ENCODE data around the gene C1S. TPM values are rescaled to one million over a fixed set of nuclear protein-coding genes. Genes with fewer than 3 reads are reported as not detected.
"Not testable (repeated sequence)": the region's sequence is repeated elsewhere in the genome, so short reads cannot be mapped to it uniquely, and the experiment has no call there.

The C1S gene
- total and polyA plus RNA-seq, 4 donors, result 141 to 1,087 (median 589) TPM

- H3K27me3 ChIP-seq (ENCODE audit: control insufficient read depth in 1 of 2, insufficient read depth in 2 of 2, low read length in 1 of 2); ATAC-seq (ENCODE audit: low FRiP score); H3K36me3 ChIP-seq (ENCODE audit: control insufficient read depth in 1 of 2, insufficient read depth in 2 of 2, low read length in 1 of 2); H3K9me3 ChIP-seq (ENCODE audit: control insufficient read depth, low read length); H3K27ac ChIP-seq (ENCODE audit: low read depth in 1 of 2, low read length in 2 of 2); H3K4me3 ChIP-seq (ENCODE audit: low read length in 2 of 2); intact Hi-C loops (cut with DNase I); DNase-seq; H3K4me1 ChIP-seq (ENCODE audit: control insufficient read depth in 1 of 2, insufficient read depth in 2 of 2, low read length in 2 of 2): not testable (repeated sequence)
- 97 to 99% methylated on average over 5 of the region's 5 CpGs for WGBS, 2 donors
These were observed 46.7 kb downstream of the C1S start for GRCh38 chr12:7107181-7107580.

GRCh38 chr12:7107636-7108002 lies 47.1 kb downstream of the C1S start:
- Histone ChIP-seq H3K4me1 (ENCODE audit: control insufficient read depth in 1 of 2, insufficient read depth in 2 of 2, low read length in 2 of 2) (no peaks in the 10 kb centered on the region), H3K36me3 (ENCODE audit: control insufficient read depth in 1 of 2, insufficient read depth in 2 of 2, low read length in 1 of 2) (no peaks in the 10 kb centered on the region), H3K9me3 (ENCODE audit: control insufficient read depth, low read length) (no peaks in the 10 kb centered on the region), H3K27ac (ENCODE audit: low read depth in 1 of 2, low read length in 2 of 2) (peak overlapping the region in 1 of 2 donors; percentile 80), H3K27me3 (ENCODE audit: control insufficient read depth in 1 of 2, insufficient read depth in 2 of 2, low read length in 1 of 2) (no peaks in the 10 kb centered on the region), H3K4me3 (ENCODE audit: low read length in 2 of 2) (peak overlapping the region in 1 of 2 donors; percentile 84)
- ATAC-seq (ENCODE audit: low FRiP score) (no peak), DNase-seq (no peak)
- intact Hi-C loops (cut with DNase I), result loop anchor here in 1 of 2 donors (1.0 to 2.0 kb wide), 3 partner anchors 15 to 163 kb away; partner anchors contain the start of genes C12orf57, C1R and C1S
- WGBS, 2 donors, result 25 to 38% methylated on average over 3 of the region's 3 CpGs

- Histone ChIP-seq H3K27me3 (ENCODE audit: control insufficient read depth in 1 of 2, insufficient read depth in 2 of 2, low read length in 1 of 2) (no peaks in the 10 kb centered on the region), H3K36me3 (ENCODE audit: control insufficient read depth in 1 of 2, insufficient read depth in 2 of 2, low read length in 1 of 2) (no peaks in the 10 kb centered on the region), H3K4me1 (ENCODE audit: control insufficient read depth in 1 of 2, insufficient read depth in 2 of 2, low read length in 2 of 2) (no peaks in the 10 kb centered on the region), H3K4me3 (ENCODE audit: low read length in 2 of 2) (peak overlapping the region; percentile 19 to 84), H3K9me3 (ENCODE audit: control insufficient read depth, low read length) (no peaks in the 10 kb centered on the region), H3K27ac (ENCODE audit: low read depth in 1 of 2, low read length in 2 of 2) (peak overlapping the region; percentile 74 to 80)
- intact Hi-C loops (cut with DNase I), result loop anchor here in 1 of 2 donors (1.0 to 2.0 kb wide), 3 partner anchors 16 to 163 kb away; partner anchors contain the start of genes C12orf57, C1R and C1S
- DNase-seq (peak; percentile 86 to 90), ATAC-seq (ENCODE audit: low FRiP score) (peak; percentile 89)
- WGBS, 2 donors, result 2% methylated on average over 29 to 30 of the region's 30 CpGs
These were observed 47.7 kb downstream of the C1S start for GRCh38 chr12:7108003-7108795.

GRCh38 chr12:7108796-7109571 lies 48.5 kb downstream of the C1S start, which contains the start of gene C1RL:
TSS of gene C1RL (minus strand) at chr12:7109214. CDS start at chr12:7109180, 34 bp downstream.
- Histone ChIP-seq H3K36me3 (ENCODE audit: control insufficient read depth in 1 of 2, insufficient read depth in 2 of 2, low read length in 1 of 2) (no peaks in the 10 kb centered on the region), H3K4me1 (ENCODE audit: control insufficient read depth in 1 of 2, insufficient read depth in 2 of 2, low read length in 2 of 2) (no peaks in the 10 kb centered on the region), H3K4me3 (ENCODE audit: low read length in 2 of 2) (peak within 1 kb of the TSS; percentile 19 to 84), H3K27ac (ENCODE audit: low read depth in 1 of 2, low read length in 2 of 2) (peak within 1 kb of the TSS; percentile 74 to 92), H3K27me3 (ENCODE audit: control insufficient read depth in 1 of 2, insufficient read depth in 2 of 2, low read length in 1 of 2) (no peaks in the 10 kb centered on the region), H3K9me3 (ENCODE audit: control insufficient read depth, low read length) (no peaks in the 10 kb centered on the region)
- DNase-seq (peak; percentile 93 to 97), ATAC-seq (ENCODE audit: low FRiP score) (peak; percentile 90)
- 16 to 18% methylated on average over 20 to 23 of the region's 23 CpGs for WGBS, 2 donors
- intact Hi-C loops (cut with DNase I), result loop anchor here (1.0 to 2.0 kb wide), 4 partner anchors 17 to 164 kb away; partner anchors contain the start of genes C1S (in 2 of the 2), C12orf57 (in 1 of the 2) and C1R (in 1 of the 2)

- WGBS, 2 donors, result 62% methylated on average over 5 of the region's 5 CpGs
- intact Hi-C loops (cut with DNase I), result loop anchor here (1.0 to 2.0 kb wide), 3 partner anchors 49 to 165 kb away; partner anchors contain the start of genes C1S (in 2 of the 2) and C12orf57 (in 1 of the 2)
- DNase-seq, result peak in 1 of 2 donors; percentile 57
- no peaks in the 10 kb centered on the region for H3K27me3 ChIP-seq (ENCODE audit: control insufficient read depth in 1 of 2, insufficient read depth in 2 of 2, low read length in 1 of 2)
- no peak overlapping the region for H3K27ac ChIP-seq (ENCODE audit: low read depth in 1 of 2, low read length in 2 of 2)
- no peaks in the 10 kb centered on the region for H3K36me3 ChIP-seq (ENCODE audit: control insufficient read depth in 1 of 2, insufficient read depth in 2 of 2, low read length in 1 of 2)
- no peaks in the 10 kb centered on the region for H3K9me3 ChIP-seq (ENCODE audit: control insufficient read depth, low read length)
- H3K4me1 ChIP-seq (ENCODE audit: control insufficient read depth in 1 of 2, insufficient read depth in 2 of 2, low read length in 2 of 2), result no peaks in the 10 kb centered on the region
- no peak for ATAC-seq (ENCODE audit: low FRiP score)
- H3K4me3 ChIP-seq (ENCODE audit: low read length in 2 of 2), result no peak overlapping the region
These were observed 49.0 kb downstream of the C1S start for GRCh38 chr12:7109572-7109920.

GRCh38 chr12:7110661-7111060 lies 50.1 kb downstream of the C1S start:
- H3K9me3 ChIP-seq (ENCODE audit: control insufficient read depth, low read length), result no peaks in the 10 kb centered on the region
- 93 to 96% methylated on average over 5 of the region's 5 CpGs for WGBS, 2 donors
- intact Hi-C loops (cut with DNase I), result loop anchor here in 1 of 2 donors (5.0 kb wide), 1 partner anchor 163 kb away; no protein-coding TSS in a partner anchor
- H3K27ac ChIP-seq (ENCODE audit: low read depth in 1 of 2, low read length in 2 of 2), result no peak overlapping the region
- DNase-seq (no peak), ATAC-seq (ENCODE audit: low FRiP score) (no peak)
- H3K36me3 ChIP-seq (ENCODE audit: control insufficient read depth in 1 of 2, insufficient read depth in 2 of 2, low read length in 1 of 2), result no peaks in the 10 kb centered on the region
- no peaks in the 10 kb centered on the region for H3K4me1 ChIP-seq (ENCODE audit: control insufficient read depth in 1 of 2, insufficient read depth in 2 of 2, low read length in 2 of 2)
- no peak overlapping the region for H3K4me3 ChIP-seq (ENCODE audit: low read length in 2 of 2)
- no peaks in the 10 kb centered on the region for H3K27me3 ChIP-seq (ENCODE audit: control insufficient read depth in 1 of 2, insufficient read depth in 2 of 2, low read length in 1 of 2)

GRCh38 chr12:7112041-7112440 lies 51.5 kb downstream of the C1S start:
- Histone ChIP-seq H3K9me3 (ENCODE audit: control insufficient read depth, low read length) (no peaks in the 10 kb centered on the region), H3K36me3 (ENCODE audit: control insufficient read depth in 1 of 2, insufficient read depth in 2 of 2, low read length in 1 of 2) (peaks cover 0 to 4% of the 10 kb centered on the region in 2 donors), H3K4me3 (ENCODE audit: low read length in 2 of 2) (no peak overlapping the region), H3K27ac (ENCODE audit: low read depth in 1 of 2, low read length in 2 of 2) (no peak overlapping the region), H3K4me1 (ENCODE audit: control insufficient read depth in 1 of 2, insufficient read depth in 2 of 2, low read length in 2 of 2) (no peaks in the 10 kb centered on the region), H3K27me3 (ENCODE audit: control insufficient read depth in 1 of 2, insufficient read depth in 2 of 2, low read length in 1 of 2) (no peaks in the 10 kb centered on the region)
- ATAC-seq (ENCODE audit: low FRiP score) (no peak), DNase-seq (no peak)
- intact Hi-C loops (cut with DNase I), result loop anchor here in 1 of 2 donors (5.0 kb wide), 1 partner anchor 165 kb away; no protein-coding TSS in a partner anchor
- WGBS, 2 donors, result 82 to 88% methylated on average over 4 of the region's 4 CpGs

GRCh38 chr12:7113389-7113871 lies 52.9 kb downstream of the C1S start:
- intact Hi-C loops (cut with DNase I), result loop anchor here in 1 of 2 donors (5.0 kb wide), 1 partner anchor 166 kb away; no protein-coding TSS in a partner anchor
- Histone ChIP-seq H3K27ac (ENCODE audit: low read depth in 1 of 2, low read length in 2 of 2) (no peak overlapping the region), H3K9me3 (ENCODE audit: control insufficient read depth, low read length) (no peaks in the 10 kb centered on the region), H3K4me3 (ENCODE audit: low read length in 2 of 2) (no peak overlapping the region), H3K4me1 (ENCODE audit: control insufficient read depth in 1 of 2, insufficient read depth in 2 of 2, low read length in 2 of 2) (no peaks in the 10 kb centered on the region), H3K27me3 (ENCODE audit: control insufficient read depth in 1 of 2, insufficient read depth in 2 of 2, low read length in 1 of 2) (no peaks in the 10 kb centered on the region), H3K36me3 (ENCODE audit: control insufficient read depth in 1 of 2, insufficient read depth in 2 of 2, low read length in 1 of 2) (peaks cover 0 to 4% of the 10 kb centered on the region in 2 donors)
- DNase-seq (peak in 1 of 2 donors; percentile 38), ATAC-seq (ENCODE audit: low FRiP score) (peak; percentile 48)
- 41 to 47% methylated on average over 5 of the region's 5 CpGs for WGBS, 2 donors

Data from aorta (tissue), 5 donors.